HG02610 (cell line): ENCODE data around the gene ABCE1.

Source experiments
- ATAC-seq: cut with Tn5 transposase; IDR thresholded peaks from one replicate; pipeline ENCODE4 v1.9.1; 2021; ENCODE audit warnings: mild to moderate bottlenecking, moderate library complexity; ENCODE audit not compliant: unreplicated experiment

The ABCE1 gene

DNA sequence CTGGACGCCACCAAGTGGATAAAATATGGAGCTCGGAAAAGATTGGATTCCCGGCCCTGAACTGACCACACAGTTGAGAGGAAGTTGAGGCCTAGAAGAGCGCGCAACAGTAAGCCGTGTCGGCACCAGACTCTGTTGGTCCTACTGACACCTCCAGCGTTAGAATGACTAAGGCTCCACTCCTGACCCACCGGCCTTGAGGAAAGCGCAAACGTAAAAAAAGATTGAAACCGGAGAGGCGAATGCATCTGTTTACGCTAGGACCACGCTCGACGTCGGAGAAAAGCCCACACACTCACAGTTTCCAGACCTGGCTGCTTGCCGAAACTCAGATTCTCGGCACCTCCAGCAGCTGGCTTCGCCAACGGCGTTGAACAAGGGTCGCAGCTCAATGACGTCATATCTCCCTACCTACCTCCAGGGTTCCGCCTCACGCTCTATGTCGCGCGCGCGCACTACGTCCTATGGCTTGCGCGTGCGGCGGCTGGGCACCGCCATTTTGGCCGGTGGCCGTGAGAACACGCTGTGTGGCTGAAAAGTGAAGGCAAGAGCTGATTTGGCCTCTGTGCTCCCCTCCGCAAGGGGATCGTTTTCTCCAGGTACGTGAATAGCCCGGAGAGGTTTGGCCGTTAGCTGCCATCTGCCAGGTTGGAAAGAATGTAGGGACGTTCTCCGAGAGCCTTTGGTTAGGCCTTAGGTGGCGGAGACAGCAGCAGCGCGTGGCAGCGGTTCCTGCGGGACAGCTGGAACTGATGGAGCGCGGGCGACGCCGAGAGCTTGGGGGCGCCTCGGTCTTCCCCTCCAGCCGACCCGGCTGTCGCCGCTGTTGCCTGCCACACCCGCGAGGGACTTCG is at the start of gene ABCE1, which contains the start of gene ANAPC10:
ABCE1 (plus strand) TSS at position 491 of the 854 bp plus-strand sequence. CDS start 6,102 bp downstream, outside the sequence.
ANAPC10 (minus strand) TSS at position 376 of the 854 bp plus-strand sequence. CDS start 2,097 bp downstream, outside the sequence.
- ATAC-seq: peak; percentile 72

GRCh38 chr4:145048817-145049216 is 49.3 kb upstream of the ABCE1 start:
- no peak for ATAC-seq

- no peak for ATAC-seq
Observed at GRCh38 chr4:145049241-145049640, 48.9 kb upstream of the ABCE1 start.

DNA sequence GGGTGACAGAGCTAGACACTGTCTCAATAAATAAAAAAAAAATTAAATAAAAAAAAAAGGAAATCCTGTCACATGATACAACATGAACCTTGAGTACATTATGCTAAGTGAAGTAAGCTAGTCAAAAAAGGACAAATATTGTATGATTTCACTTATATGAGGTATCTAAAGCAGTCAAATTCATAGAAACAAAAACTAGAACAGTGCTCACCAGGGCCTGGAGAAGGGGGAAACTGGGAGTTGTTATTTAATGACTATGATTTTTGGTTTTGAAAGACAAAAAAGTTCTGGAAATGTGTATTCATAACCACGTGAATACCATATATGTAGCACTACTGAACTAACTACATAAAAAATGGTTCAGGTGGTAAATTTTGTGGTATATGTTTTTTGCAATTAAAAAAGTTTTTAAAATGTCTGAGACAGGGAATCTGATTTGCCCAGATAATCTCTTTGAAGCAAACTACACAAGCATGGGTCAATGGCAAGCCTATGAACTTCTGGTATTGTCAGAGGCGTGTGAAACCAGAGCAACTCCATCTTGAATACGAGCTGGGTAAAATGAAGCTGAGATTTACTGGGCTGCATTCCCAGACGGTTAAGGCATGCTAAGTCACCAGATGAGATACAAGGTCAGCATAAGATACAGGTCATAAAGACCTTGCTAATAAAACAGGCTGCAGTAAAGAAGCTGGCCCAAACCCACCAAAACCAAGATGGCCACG is 42.4 kb upstream of the ABCE1 start:
- no peak for ATAC-seq

DNA sequence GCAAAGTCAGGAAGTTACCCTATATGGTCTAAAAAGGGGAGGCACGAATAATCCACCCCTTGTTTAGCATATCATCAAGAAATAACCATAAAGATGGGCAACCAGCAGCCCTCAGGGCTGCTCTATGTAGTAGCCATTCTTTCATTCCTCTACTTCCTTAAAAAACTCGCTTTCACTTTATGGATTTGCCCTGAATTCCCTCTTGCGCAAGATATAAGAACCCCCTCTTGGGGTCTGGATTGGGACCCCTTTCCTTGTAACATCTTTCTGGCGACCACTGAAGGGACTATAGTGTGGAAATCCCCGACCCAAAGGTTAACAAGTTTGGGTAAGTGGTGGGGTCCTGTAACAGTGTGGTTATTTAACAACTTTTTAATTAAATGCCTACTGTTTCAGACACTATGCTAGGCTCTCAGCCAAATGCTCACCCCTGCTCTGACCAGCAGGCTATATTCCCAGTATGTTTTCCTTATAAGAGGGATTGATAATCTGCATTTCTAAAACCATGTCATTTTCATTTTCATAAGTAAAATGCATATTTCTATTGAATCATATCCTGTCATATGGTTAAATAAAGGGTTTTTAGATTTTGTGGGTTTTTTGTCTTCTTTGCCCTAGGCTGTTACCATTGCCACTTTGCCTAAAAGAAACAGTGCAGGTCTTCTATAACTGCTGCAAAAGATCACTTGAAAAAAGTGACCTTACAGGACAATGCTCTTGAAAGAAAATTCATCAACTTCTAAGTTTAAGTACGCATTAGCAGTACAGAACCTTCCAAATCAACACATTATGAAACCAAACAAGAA is 41.6 kb upstream of the ABCE1 start:
- no peak for ATAC-seq

DNA sequence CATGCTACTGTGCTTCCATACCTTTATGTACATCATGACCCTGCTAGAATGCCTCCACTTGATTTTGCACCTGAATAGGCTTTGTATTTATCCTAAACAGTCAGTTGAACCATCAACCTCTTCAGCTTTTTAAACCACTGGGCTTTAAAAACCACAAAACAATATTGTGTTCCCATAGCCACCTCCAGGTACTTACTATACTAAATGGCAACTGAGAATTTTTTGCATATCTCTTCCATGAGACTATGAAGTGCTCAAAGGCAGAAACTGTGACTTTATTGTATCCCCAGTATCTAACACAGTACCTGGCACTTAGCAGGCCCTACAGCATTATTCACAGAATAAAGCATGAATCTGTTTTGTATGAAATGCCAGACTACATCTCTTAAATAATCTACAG is 39.9 kb upstream of the ABCE1 start:
- ATAC-seq: no peak

- ATAC-seq: peak; percentile 65
Observed at GRCh38 chr4:145061318-145061920, 36.7 kb upstream of the ABCE1 start.

GRCh38 chr4:145066063-145066501 is 32.0 kb upstream of the ABCE1 start:
- ATAC-seq: no peak

DNA sequence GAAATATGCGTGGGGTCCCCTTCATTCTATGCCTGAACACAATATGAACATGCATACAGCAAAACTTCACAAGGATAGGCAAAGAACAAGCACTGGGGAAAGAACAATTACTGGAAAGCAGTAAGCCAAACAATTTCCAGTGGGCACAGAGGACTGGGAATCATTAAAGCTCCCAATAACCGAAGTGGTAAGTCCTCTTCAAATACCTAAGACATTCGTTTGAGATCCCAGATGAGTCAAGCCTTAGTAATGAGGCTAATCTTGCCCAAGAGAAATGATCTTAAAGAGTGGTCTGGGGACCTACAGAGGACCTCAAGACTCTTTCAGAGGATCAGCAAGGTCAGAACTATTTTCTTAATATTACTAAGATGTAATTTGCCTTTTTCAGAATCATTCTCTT is 28.8 kb upstream of the ABCE1 start:
- no peak for ATAC-seq

DNA sequence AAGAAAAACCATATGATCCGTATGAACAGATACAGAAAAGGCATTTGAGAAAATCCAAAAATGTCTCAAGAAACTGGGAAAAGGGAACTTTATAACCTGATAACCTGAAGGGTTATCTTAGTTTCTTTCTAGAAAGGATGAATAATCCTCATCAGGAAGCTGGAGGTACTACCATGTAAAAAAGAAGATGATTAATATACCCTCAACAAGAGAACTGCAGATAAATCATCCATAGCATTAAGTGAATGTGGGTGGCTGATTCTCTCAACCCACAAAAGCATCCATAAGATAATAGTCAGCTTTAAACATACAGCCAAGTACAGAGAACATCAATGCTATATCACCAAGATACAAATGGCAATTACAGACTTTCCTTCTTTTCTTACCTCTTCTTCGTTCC is 26.6 kb upstream of the ABCE1 start:
- no peak for ATAC-seq

GRCh38 chr4:145075742-145076468 is 22.2 kb upstream of the ABCE1 start:
- ATAC-seq: peak; percentile 64

DNA sequence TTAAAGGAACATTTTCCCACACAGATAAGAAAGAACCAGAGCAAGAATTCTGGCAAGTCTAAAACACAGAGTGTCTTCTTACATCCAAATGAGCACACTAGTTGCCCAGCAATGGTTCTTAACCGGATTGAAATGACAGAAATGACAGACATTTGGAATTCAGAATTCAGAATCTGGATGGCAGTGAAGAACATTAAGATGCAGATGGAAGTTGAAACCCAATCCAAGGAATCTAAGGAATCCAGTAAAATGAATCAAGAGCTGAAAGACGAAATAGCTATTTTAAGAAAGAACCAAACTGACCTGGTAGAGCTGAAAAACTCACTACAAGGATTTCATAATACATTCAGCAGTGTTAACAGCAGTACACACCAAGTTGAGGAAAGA is 21.6 kb upstream of the ABCE1 start:
- no peak for ATAC-seq

DNA sequence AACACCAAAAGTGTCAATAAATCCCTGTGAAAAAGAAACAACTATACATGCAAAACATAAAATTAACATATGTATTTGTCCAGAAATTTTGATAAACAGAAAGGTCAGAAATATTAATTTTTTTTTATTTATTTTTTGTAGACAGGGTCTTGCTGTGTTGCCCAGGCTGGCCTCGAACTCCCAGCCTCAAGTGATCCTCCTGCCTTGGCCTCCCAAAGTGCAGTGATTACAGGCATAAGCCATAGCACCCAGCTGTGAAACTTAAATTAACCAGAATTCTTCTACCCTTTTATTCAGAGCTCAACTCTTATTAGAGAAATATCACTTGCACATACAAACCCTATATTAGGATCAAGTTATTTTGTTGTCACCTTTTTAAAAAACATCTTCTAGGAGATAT is 16.4 kb upstream of the ABCE1 start:
- ATAC-seq: no peak

DNA sequence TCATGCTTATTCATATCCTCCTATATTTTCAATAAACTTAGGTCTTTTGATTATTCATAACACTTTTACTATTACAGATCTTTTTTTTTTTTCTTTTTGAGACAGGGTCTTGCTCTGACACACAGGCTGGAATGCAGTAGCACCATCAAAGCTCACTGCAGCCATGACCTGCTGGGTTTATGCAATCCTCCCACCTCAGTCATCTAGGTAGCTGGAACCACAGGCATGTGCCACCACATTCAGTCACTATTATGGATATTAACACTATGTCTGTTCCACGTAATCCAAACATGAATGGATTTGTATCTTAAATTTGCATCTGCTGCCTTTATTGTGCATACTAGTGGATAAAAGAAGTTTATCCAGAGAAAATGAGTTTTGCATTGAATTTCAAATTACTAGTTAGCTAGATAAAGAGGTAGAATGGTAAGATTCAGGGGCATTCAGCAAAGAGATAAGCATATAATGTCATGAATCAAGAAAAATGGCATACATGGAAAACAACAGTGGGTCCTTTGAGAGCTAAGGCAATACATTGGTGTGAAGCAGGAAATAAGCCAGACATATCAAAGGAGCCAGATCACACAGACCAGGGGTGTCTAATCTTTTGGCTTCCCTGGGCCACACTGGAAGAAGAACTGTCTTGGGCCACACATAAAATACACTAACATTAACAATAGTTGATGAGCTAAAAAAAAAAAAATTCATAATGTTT is 14.1 kb upstream of the ABCE1 start:
- peak; percentile 66 for ATAC-seq

DNA sequence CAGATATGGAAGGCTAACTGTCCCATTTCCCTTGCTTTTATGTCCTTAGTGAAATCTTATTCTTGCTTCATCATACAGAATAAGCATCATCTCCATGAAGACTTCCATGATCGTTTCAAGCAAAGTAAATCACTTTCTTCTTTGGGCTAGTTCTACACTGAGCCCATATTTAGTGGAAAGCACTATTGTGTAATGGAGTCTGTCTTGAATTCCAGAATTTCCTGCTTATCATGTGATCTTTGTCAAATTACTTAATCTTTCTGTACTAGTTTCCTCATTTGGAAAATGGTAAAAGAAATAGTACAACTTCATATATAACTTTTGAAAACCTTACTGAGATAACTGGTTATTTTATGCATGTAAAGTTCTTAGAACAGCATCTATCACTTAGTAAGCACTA is 7.7 kb upstream of the ABCE1 start:
- ATAC-seq: no peak

DNA sequence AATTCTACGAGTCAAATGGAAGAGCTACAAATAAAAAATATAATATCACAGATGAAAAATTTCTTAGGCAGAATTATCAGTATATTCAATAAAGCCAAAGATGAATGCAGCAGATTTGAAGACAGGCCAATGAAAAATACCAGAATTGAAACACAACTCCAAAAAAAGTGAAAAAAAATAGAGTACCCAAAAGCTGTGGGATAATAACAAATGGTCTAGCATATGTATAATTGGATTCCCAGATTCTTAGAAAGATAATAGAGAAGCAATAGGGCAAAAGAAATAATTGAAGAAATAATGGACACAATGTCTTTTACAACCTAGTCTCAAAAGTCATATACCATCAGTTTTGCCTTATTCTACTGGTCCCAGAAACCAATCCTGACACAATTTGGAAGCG is 4.5 kb upstream of the ABCE1 start:
- no peak for ATAC-seq

DNA sequence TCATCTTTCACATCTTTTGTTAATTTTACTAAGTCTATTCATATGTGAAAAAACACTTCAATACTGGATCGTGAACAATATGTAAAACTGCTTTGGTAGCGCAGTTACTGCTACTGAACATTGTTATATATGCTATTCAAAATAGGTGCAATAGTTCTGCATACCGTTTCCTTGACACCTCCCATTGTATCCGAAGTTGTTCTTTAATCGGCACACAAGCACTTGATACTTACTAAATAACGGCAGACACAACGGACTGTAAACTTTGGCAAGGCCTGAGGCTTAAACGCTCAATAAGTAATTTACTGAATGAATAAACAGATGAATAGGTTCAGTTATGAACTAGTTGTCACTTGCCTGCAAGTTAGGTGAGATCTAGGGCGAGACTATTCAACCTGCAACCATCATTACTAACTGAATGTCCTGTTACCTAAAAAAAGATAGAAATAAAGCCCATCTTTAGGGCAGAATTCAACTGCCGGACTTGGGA is 735 bp upstream of the ABCE1 start:
- ATAC-seq: no peak

DNA sequence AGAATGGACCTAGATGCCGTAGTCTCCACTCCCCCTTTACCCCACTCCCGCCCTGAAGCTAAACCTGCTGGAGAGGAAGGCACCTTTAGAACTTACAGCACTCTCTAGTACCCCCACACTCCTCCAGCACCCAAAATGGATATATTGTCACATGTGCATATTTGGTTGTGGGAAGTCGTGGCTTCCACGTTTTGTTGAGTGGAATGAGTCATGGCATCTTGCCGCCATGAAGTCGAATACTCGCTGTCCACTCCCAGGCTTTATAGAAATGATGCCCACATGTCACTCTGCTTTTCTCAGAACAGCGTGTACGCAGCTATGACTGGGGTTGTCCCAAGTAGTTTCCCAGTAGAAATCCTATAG is 545 bp downstream of the ABCE1 start:
- peak; percentile 22 for ATAC-seq

DNA sequence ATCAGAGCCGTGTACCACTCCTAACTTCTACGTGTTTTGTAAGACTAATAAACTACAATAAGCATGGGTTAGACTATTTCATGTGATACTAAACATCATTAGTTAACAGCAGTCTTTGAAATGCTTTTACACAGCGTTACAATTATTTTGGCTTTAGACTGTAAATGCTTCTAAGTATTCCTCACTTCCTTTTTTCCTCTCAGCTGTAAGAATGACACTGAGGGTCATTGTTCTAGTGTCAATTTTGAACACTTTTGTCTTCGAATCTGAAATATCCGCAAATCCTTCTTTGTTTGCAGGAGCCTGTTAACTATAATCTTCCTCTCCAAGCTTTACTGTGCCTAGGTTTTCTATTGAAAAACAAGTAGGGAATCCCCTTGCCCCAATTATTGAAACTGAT is 1.5 kb downstream of the ABCE1 start:
- ATAC-seq: no peak
